Glomerular endothelial cell (primary cell): ENCODE measurements around the gene SPRED3. TPM values are rescaled to one million over a fixed set of nuclear protein-coding genes. Genes with fewer than 3 reads are reported as not detected.

Experiments used
- DNase-seq: peaks from one replicate; pipeline ENCODE4 v3.0.0-alpha.2; 2011; ENCODE audit warnings: low read depth, low spot score; ENCODE audit errors: extremely low read depth
- total RNA-seq: library from RNA; depleted of rRNA; stranded (reverse); fragments of >200 nt; gene quantifications from 2 replicates; pipeline ENCODE4 v1.2.3, GENCODE V29; 2015

SPRED3 gene
- total RNA-seq, 1 donor from 2014 or later = 8.5 TPM

GRCh38 chr19:38371081-38371480 is 17.4 kb upstream of the SPRED3 start:
- no peak for DNase-seq

GRCh38 chr19:38373907-38374331 is 14.6 kb upstream of the SPRED3 start:
- DNase-seq = no peak

GRCh38 chr19:38374332-38375097 is 14.0 kb upstream of the SPRED3 start, which contains the start of gene PSMD8:
PSMD8 (plus strand) TSS chr19:38374571; CDS start chr19:38374602, 31 bp downstream.
- peak; percentile 90 for DNase-seq

- DNase-seq = no peak
These were observed 13.4 kb upstream of the SPRED3 start for GRCh38 chr19:38375098-38375493.

- DNase-seq = no peak
These were observed 12.7 kb upstream of the SPRED3 start for GRCh38 chr19:38375748-38376147.

GRCh38 chr19:38376576-38376975 is 11.9 kb upstream of the SPRED3 start:
- DNase-seq = no peak

- DNase-seq = no peak
These were observed 11.4 kb upstream of the SPRED3 start for GRCh38 chr19:38377052-38377451.

GRCh38 chr19:38378866-38379265 is 9.6 kb upstream of the SPRED3 start:
- DNase-seq = no peak

GRCh38 chr19:38381138-38381537 is 7.4 kb upstream of the SPRED3 start:
- DNase-seq = no peak

- no peak for DNase-seq
These were observed 5.3 kb upstream of the SPRED3 start for GRCh38 chr19:38383184-38383583.

- no peak for DNase-seq
These were observed 4.8 kb upstream of the SPRED3 start for GRCh38 chr19:38383743-38384142.

- no peak for DNase-seq
These were observed 4.1 kb upstream of the SPRED3 start for GRCh38 chr19:38384209-38385027.

GRCh38 chr19:38385057-38385803 is 3.3 kb upstream of the SPRED3 start:
- DNase-seq = no peak

- DNase-seq = no peak
These were observed 2.7 kb upstream of the SPRED3 start for GRCh38 chr19:38385804-38386257.

GRCh38 chr19:38386300-38386970 is 2.1 kb upstream of the SPRED3 start:
- no peak for DNase-seq

- no peak for DNase-seq
These were observed 1.4 kb upstream of the SPRED3 start for GRCh38 chr19:38386971-38387549.

- DNase-seq = peak; percentile 68
These were observed 748 bp upstream of the SPRED3 start, which contains the start of gene GGN for GRCh38 chr19:38387550-38388348. GGN (minus strand) TSS chr19:38388034; CDS start chr19:38387261, 773 bp downstream.

GRCh38 chr19:38389101-38389925 is 816 bp downstream of the SPRED3 start:
- DNase-seq = no peak
